Erythroblast (primary cell): Measurements from ENCODE around the gene RPL28.
A peak's percentile ranks its signal among the peaks of the same experiment; 100 is the strongest.

Experiments
- DNase-seq, 2 experiments: peaks; one replicate each; lab custom pipeline; 2025; lab: John Stamatoyannopoulos, UW
- GATA1 ChIP-seq: IDR thresholded peaks from 2 replicates; pipeline ENCODE4 v1.6.1; 2011; ENCODE audit warnings: low read depth, mild to moderate bottlenecking, control low read depth, low read length, moderate library complexity
- POLR2A ChIP-seq: IDR thresholded peaks from 2 replicates; pipeline ENCODE4 v1.6.1; 2011; ENCODE audit warnings: mild to moderate bottlenecking, low read length

Gene RPL28

DNA sequence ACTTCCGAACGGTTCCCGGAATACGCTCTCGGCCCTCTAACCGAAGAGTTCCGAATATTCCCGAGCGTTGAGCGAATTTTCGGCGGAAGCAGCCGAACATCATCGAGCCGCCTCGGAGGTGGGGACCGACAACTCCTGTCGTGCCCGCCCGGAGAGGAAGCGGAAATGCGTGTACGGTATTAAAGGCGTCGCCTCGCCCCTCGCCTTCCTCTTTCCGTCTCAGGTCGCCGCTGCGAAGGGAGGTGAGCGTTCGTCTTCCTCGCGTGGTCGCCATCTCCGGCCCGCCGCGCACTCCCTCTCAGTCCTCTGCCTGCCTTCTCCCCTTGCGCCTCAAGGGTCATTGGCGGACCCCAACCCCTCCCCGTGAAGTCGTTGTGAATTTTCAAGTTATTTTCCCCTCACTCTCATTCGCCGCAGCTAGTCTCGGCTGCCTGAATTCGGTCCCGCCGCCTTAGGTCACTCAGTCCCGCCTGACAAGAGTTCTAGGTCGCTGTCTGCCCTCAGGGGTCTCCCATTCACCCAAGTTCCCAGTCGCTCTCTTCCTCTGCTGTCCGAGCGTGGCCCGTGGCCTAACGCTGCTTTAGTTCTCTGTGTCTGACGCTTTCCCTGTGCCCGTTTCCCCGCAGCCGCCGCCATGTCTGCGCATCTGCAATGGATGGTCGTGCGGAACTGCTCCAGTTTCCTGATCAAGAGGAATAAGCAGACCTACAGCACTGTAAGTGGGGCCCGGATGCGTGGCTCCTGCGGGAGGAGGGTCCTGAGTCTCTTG, at the start of gene RPL28:
Gene RPL28, plus strand, starts transcription at position 209 of the 769 bp plus-strand sequence. Its CDS starts 426 bp downstream, at position 635.
- DNase-seq: peak; percentile 98 to 99
- TF ChIP-seq POLR2A: peak; percentile 100
- TF ChIP-seq GATA1: no peak

GRCh38 chr19:55336101-55336500, 49.6 kb upstream of the RPL28 start:
- DNase-seq: no peak
- TF ChIP-seq GATA1 (no peak), POLR2A (no peak)

- peak; percentile 100 for DNase-seq
- TF ChIP-seq GATA1 (no peak), POLR2A (peak; percentile 82)
These were observed 46.4 kb upstream of the RPL28 start, which contains the start of gene KMT5C for GRCh38 chr19:55339105-55339888. Gene KMT5C, plus strand, starts transcription at chr19:55339876. Its CDS starts 2,061 bp downstream, at chr19:55341937.

GRCh38 chr19:55339889-55340783, 45.6 kb upstream of the RPL28 start:
- peak; percentile 74 to 77 for DNase-seq
- TF ChIP-seq POLR2A (peak; percentile 4), GATA1 (no peak)

DNA sequence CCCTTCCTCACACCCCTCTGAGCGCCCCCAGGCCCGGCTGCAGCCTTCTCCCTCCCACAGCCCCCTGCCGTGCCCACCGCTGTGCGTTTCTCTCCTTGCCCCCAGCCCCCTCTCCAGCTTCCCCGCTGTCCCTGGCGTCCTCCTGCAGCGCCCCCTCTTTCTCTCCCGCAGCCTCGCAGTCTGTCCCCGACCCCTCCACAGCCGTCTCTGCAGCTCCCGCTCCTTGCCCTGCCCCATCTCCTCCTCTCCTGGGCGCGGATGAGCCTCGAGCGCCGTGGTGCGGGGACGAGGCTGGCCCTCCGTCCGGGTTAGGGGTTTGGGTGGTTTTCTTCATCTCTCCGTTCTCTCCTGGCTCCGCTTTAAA, 45.0 kb upstream of the RPL28 start:
- TF ChIP-seq GATA1 (no peak), POLR2A (no peak)
- DNase-seq: peak; percentile 50 to 68

GRCh38 chr19:55341171-55341588, 44.6 kb upstream of the RPL28 start:
- DNase-seq: peak; percentile 75 to 84
- TF ChIP-seq GATA1 (no peak), POLR2A (no peak)

GRCh38 chr19:55341595-55342531, 43.9 kb upstream of the RPL28 start:
- TF ChIP-seq POLR2A: no peak
- TF ChIP-seq GATA1: no peak

DNA sequence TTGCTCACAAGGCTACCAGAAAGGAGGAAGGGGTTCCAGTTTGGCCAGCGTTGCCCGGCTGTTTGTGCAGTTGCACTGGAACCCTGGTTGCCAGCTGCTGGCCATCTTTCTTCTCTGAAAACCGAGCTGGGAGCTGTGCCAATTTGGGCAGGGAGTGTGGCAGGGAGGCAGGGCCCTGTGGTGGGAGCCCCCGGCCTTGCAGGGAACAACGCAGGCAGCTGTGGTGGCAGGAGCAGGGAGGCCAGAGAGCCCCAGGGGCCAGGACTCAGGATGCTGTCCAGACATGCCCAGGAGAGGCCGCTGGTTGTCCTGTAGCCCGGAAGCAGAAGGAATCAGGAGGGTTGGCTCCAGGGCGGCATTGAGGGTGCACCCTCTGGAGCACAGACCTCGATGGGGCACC, 41.3 kb upstream of the RPL28 start:
- TF ChIP-seq POLR2A: no peak
- TF ChIP-seq GATA1: no peak
- DNase-seq: no peak

More at GRCh38 chr19:55341595-55342531, 43.9 kb upstream of the RPL28 start:
- no peak for DNase-seq

DNA sequence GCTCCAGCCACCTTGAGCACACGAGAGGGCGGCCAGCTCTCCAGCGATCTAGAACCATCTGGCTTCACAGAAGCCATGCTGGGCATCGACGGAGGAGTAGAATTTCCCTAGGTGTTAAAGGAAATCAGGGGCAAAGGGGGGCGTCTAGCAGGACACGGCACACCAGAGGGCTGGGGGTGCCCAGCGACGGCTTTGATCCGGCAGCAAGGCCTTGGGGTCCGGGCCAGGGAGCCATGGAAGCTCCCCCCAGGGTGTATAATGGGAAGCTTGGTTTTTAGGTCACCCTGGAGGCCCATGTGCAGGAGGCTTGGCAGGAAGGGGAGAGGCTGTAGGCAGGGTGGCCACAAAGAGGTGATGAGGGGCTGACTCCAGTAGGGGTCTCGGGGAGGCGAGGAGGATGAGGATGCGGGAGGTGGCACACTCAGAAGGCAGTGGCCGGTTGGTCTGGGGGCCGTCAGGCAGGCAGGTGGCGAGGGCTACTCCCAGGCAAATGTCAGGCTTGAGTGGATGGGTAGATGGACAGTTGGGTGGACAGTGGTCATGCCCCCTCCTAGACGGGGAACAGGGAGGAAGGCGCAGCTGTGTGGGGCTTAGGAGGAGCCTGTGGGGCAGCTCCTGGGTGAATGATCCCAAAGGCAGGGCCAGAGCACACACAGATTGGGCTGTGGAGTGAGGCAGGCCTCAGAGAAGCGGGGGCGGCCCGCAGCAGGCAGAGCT, 40.5 kb upstream of the RPL28 start:
- DNase-seq: no peak
- no peak for TF ChIP-seq GATA1
- TF ChIP-seq POLR2A: no peak

DNA sequence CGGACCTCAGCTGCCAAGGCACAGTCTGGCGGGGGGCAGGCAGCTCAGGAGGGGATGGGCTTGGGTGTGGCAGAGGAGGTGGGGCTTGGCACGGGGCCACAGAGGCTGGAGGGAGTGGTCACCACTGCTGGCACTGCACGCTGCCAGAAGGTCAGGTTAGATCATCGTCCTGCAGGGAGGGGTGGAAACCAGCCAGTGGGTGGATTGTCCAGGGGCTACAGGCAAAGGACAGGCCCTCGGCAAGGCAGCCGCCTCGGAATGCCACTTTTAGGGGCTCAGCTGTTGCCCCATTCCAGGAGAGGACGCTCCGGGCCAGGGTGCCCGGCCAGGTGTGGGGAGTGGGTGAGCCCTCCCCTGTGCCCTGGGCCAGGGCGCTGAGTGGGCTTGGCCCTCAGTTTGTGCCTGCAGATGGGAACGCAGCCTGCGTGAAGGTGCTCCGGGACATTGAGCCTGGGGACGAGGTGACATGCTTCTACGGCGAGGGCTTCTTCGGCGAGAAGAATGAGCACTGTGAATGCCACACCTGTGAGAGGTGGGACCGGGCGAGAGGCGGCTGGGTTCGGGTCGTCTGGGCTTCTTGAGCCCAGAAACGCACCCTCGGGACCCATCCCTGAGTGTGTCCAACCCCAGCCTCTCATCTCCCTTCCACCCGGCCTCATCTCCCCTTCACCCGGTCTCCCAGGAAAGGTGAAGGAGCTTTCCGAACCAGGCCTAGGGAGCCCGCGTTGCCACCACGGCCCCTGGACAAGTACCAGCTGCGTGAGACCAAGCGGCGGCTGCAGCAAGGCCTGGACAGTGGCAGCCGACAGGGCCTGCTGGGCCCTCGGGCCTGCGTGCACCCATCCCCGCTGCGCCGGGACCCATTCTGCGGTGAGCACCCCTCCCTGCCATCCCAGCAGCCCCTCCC, 39.7 kb upstream of the RPL28 start:
- peak; percentile 89 to 92 for DNase-seq
- TF ChIP-seq POLR2A: no peak
- TF ChIP-seq GATA1: no peak
